Measurements from ENCODE around the gene CDX1. TPM values are rescaled to one million over a fixed set of nuclear protein-coding genes. Genes with fewer than 3 reads are reported as not detected.

CDX1 gene
- total RNA-seq = not detected

DNA sequence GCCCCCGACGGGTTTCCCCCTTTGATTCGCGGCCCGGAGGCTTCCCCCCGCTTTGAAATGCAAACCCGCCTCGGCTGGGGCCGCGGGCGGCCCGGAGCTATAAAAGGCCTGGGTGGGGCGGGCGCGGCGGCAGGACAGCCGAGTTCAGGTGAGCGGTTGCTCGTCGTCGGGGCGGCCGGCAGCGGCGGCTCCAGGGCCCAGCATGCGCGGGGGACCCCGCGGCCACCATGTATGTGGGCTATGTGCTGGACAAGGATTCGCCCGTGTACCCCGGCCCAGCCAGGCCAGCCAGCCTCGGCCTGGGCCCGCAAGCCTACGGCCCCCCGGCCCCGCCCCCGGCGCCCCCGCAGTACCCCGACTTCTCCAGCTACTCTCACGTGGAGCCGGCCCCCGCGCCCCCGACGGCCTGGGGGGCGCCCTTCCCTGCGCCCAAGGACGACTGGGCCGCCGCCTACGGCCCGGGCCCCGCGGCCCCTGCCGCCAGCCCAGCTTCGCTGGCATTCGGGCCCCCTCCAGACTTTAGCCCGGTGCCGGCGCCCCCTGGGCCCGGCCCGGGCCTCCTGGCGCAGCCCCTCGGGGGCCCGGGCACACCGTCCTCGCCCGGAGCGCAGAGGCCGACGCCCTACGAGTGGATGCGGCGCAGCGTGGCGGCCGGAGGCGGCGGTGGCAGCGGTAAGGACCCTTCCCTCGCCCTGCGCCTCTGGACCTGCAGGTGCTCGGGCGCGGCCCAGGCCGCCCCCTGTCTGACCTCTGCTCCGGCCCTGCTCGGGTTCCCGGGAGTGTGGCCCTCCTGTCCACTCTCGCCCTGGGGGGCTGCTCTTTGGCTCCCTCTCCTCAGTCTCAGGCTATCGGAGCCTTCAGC lies at the start of gene CDX1:
CDX1 (plus strand) TSS at position 129 of the 862 bp plus-strand sequence; CDS start at position 228, 99 bp downstream.
- Mint-ChIP-seq H3K36me3 (no peaks in the 10 kb centered on the region), H3K4me1 (peaks cover 2% of the 10 kb centered on the region), H3K27me3 (peaks cover 55% of the 10 kb centered on the region), H3K9me3 (no peaks in the 10 kb centered on the region), H3K4me3 (no peak within 1 kb of the TSS), H3K27ac (peak within 1 kb of the TSS; percentile 4)
- POLR2A ChIA-PET = no interaction called here
- ATAC-seq (ENCODE audit: low read depth) (no peak), DNase-seq (no peak)

GRCh38 chr5:150117945-150118560 lies 48.5 kb upstream of the CDX1 start:
- DNase-seq (no peak), ATAC-seq (ENCODE audit: low read depth) (no peak)
- H3K27me3 Mint-ChIP-seq = no peaks in the 10 kb centered on the region
- H3K9me3 Mint-ChIP-seq = no peaks in the 10 kb centered on the region
- H3K36me3 Mint-ChIP-seq = peaks cover 6% of the 10 kb centered on the region
- H3K27ac Mint-ChIP-seq = no peak overlapping the region
- POLR2A ChIA-PET = interaction anchor here (0.6 kb wide), 1 partner anchor 565 kb away, joined by 3 read pairs; no protein-coding TSS in a partner anchor
- H3K4me1 Mint-ChIP-seq = peaks cover 3% of the 10 kb centered on the region
- no peak overlapping the region for H3K4me3 Mint-ChIP-seq

DNA sequence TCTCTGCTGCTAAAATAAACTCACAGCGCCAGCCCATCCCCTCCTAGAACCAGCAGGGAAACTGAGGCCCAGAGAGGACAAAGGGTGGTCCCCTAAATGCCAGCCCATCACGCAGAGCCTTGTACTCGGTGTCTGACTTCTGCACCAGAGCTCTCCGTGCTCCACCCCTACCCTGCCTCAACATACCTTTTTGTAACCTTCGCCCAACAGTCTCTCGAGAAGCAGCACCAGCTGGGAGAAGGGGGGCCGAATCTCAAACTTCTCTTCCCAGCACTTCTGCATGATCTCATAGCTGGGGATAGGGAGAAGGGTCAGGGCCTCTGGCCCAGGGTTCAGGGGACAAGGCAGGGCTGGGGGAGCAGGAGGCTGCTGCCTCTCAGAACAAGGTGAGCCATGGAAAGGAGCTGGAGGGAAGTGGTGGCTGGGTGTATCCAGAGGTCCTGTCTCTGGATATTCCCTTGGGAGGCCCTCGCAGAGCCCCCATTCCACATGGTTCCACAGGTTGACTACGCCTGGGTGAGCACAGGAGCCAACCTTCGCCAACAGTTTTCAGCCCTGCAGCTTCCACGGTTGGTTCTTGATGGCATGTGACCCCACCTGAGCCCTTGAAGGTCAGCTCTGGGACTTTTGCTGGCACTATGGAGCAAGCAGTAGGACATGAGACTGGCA lies 47.9 kb upstream of the CDX1 start:
- DNase-seq = peak; percentile 19
- no peaks in the 10 kb centered on the region for H3K27me3 Mint-ChIP-seq
- H3K4me1 Mint-ChIP-seq = peaks cover 3% of the 10 kb centered on the region
- no peak overlapping the region for H3K27ac Mint-ChIP-seq
- H3K4me3 Mint-ChIP-seq = no peak overlapping the region
- POLR2A ChIA-PET = interaction anchor here (0.6 kb wide), 1 partner anchor 564 kb away, joined by 3 read pairs; no protein-coding TSS in a partner anchor
- no peaks in the 10 kb centered on the region for H3K9me3 Mint-ChIP-seq
- H3K36me3 Mint-ChIP-seq = peaks cover 6% of the 10 kb centered on the region
- ATAC-seq (ENCODE audit: low read depth) = no peak

DNA sequence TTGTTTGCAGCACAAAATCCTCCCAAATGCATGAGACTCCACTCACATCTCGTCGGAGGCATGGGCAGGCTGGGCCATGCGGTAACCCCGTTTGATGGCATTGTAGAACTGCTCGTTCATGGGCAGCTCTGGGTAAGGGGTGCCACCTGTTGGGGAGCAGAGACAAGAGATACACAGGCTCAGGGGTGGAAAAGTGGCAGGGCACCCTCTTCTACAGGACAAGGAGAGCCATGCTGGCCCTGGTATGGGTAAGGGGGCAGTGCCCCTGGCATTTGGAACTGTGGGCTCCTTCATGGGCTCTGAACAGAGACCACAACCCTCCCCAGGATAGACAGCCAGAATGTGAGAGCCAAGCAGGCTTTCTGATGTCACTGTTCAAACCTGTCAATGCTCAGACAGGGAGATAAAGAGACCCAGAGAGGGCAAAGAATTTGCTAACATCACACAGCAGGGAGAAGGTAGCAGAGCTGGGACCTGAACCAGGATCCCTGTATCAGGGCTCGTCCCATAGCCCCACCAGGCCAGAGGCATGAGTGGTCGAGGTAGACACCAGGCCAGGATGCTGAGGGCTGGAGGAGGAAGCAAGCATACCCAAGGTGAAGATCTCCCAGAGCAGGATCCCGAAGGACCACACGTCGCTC lies 47.0 kb upstream of the CDX1 start:
- H3K4me1 Mint-ChIP-seq = peaks cover 3% of the 10 kb centered on the region
- no peak for ATAC-seq (ENCODE audit: low read depth)

DNA sequence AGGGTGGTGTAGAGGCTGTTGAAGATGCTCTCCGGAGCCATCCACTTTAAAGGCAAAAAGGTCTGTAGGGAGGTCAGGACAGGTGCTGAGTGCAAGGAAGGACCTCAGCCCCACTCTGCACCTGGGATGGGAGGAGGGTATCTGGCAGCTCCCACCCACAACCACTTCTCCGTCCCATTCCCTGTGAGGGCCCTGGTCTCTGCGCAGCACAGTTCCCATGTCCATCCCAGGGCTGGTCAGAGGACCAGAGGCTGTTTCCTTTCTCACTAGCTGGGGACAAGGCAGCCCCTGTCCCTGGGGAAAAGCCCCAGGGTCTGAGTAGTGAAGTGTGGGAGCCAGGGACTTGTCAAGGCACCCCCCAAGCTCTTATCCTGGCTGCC lies 46.5 kb upstream of the CDX1 start:
- Mint-ChIP-seq H3K4me3 (no peak overlapping the region), H3K4me1 (peaks cover 3% of the 10 kb centered on the region), H3K9me3 (no peaks in the 10 kb centered on the region), H3K27me3 (no peaks in the 10 kb centered on the region), H3K27ac (no peak overlapping the region), H3K36me3 (peaks cover 6% of the 10 kb centered on the region)
- DNase-seq (peak; percentile 15), ATAC-seq (ENCODE audit: low read depth) (no peak)
- POLR2A ChIA-PET = no interaction called here

More for the DNA sequence above, 47.0 kb upstream of the CDX1 start:
- peak; percentile 20 for DNase-seq
- Mint-ChIP-seq H3K27me3 (no peaks in the 10 kb centered on the region), H3K4me3 (no peak overlapping the region), H3K27ac (no peak overlapping the region), H3K9me3 (no peaks in the 10 kb centered on the region), H3K36me3 (peaks cover 6% of the 10 kb centered on the region)
- POLR2A ChIA-PET = no interaction called here

DNA sequence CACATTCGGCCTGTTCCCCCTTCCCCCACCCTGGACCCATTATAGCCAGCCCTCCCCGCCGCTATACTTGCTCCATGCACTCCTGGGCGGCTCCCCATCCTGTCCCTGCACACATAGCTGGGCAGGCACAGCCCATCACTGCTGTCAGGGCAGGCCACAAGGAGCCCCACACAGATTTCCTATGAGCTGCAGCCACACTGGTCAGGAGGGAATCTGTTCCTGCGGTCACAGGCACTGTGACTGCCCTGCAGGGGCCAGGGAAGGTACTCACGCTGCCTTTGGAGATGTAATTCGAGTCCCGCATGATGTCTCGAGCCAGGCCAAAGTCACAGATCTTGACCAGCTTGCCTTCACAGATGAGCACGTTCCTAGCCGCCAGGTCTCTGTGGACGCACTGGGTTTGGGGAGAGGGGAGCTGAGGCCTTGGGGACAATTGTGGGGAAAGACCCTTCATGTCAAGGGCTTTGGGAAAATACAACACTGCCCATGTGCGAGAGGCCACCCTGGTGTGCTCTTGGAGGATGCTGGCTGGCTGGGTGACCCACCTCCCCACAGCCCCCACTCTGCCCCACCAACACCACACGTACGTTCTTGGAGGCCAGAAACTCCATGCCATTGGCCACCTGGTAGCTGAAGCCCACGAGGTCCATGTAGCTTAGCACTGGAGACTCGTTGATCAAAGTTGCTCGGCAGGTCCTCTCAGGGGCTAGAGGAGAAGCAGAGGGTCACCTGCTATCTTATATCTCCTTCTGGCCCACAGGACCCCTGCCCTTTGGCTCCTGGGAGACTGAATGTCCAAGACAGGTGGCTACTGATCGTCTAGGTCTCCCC lies 45.7 kb upstream of the CDX1 start:
- Mint-ChIP-seq H3K9me3 (no peaks in the 10 kb centered on the region), H3K27me3 (no peaks in the 10 kb centered on the region), H3K27ac (no peak overlapping the region), H3K4me3 (no peak overlapping the region), H3K4me1 (peaks cover 3% of the 10 kb centered on the region), H3K36me3 (peaks cover 6% of the 10 kb centered on the region)
- DNase-seq (peak; percentile 15), ATAC-seq (ENCODE audit: low read depth) (no peak)
- POLR2A ChIA-PET = no interaction called here

DNA sequence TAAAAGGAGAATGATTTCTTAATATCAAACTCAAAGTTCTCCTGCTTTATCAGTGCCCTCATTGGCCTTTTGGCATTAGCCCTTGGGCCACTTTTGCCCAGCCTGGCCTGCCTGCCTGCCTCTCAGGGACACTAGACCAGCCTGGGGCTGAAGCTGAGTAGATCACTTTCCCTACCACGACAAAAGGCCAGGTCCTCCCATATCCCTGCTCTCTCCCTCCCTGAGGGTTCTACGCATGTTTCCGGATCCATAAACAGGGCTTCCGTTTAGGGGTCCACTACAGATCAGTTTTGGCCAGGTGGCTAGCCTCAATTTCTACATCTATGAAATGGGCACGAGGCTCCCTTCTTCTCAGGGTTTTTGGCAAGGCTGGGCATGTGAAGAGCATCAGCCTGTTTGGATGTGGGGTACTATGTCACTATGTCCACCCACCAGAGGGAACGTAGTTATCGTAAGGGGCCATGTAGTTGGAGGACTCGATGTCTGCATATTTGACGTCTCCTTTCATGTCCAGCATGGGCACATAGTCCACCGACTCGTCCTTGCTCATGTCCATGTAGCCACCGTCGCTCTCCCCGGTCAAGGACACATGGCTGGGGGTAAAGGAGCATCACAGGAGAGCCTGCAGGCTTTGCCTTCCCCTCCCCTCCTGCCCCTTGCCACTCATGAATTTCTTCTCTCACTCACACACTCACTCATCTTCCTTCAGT lies 45.0 kb upstream of the CDX1 start:
- peak overlapping the region; percentile 49 for H3K27ac Mint-ChIP-seq
- H3K27me3 Mint-ChIP-seq = no peaks in the 10 kb centered on the region
- ATAC-seq (ENCODE audit: low read depth) (no peak), DNase-seq (no peak)
- H3K4me3 Mint-ChIP-seq = no peak overlapping the region
- no peaks in the 10 kb centered on the region for H3K9me3 Mint-ChIP-seq
- POLR2A ChIA-PET = no interaction called here
- H3K36me3 Mint-ChIP-seq = peaks cover 6% of the 10 kb centered on the region
- peaks cover 3% of the 10 kb centered on the region for H3K4me1 Mint-ChIP-seq

GRCh38 chr5:150122158-150122510 lies 44.4 kb upstream of the CDX1 start:
- peaks cover 6% of the 10 kb centered on the region for H3K36me3 Mint-ChIP-seq
- POLR2A ChIA-PET = no interaction called here
- H3K27ac Mint-ChIP-seq = peak overlapping the region; percentile 49
- H3K4me3 Mint-ChIP-seq = no peak overlapping the region
- ATAC-seq (ENCODE audit: low read depth) = peak; percentile 74
- H3K4me1 Mint-ChIP-seq = peaks cover 3% of the 10 kb centered on the region
- no peaks in the 10 kb centered on the region for H3K27me3 Mint-ChIP-seq
- H3K9me3 Mint-ChIP-seq = no peaks in the 10 kb centered on the region
- peak; percentile 44 for DNase-seq

DNA sequence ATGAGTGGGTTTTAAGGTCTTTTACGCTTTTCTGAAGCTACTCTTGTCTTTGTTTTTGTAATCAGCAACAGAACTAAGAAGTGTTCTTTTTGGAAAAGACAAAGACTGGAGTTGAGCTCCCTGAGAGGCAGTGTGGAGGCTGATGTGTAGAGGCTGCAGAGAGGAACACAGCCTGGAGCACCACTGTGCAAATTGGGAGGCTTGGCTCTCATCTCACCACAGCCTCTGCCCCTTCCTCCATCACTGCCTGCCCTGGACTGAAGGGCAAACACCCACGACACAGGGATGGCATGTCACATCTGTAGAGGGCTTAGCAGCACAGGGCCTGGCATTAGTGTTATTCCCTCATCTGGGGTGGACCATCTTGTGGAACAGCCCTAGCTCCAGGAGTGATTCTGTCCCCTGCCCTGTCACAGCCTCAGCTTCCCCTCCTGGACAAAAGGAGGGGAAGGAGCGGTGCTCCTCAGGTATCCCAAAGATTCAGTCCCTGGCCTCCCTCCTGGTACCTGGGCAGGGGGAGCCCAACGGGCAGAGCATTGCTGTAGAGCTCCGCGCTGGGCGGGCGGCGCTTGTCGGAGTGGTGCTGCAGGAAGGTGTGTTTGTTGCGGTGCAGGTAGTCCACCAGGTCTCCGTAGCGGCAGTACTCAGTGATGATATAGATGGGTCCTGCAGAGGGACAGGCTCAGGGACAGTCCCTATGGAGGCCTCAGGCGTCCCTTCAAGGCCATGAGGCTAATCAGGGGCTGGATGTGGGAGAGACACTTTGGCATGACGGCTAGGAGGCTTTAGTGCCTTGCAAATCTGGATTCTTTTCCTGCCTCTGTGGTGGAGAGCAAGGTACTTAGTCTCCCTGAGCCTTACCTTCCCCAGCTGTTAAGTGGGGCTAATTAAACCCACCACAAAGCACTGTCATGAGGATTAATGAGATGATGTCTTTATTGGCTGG lies 43.8 kb upstream of the CDX1 start:
- Mint-ChIP-seq H3K9me3 (no peaks in the 10 kb centered on the region), H3K27me3 (no peaks in the 10 kb centered on the region), H3K36me3 (peaks cover 8% of the 10 kb centered on the region), H3K4me1 (peaks cover 3% of the 10 kb centered on the region), H3K4me3 (no peak overlapping the region), H3K27ac (no peak overlapping the region)
- no peak for ATAC-seq (ENCODE audit: low read depth)
- DNase-seq = peak; percentile 24
- POLR2A ChIA-PET = no interaction called here

GRCh38 chr5:150123542-150123941 lies 43.0 kb upstream of the CDX1 start:
- peaks cover 11% of the 10 kb centered on the region for H3K36me3 Mint-ChIP-seq
- ATAC-seq (ENCODE audit: low read depth) (no peak), DNase-seq (no peak)
- POLR2A ChIA-PET = no interaction called here
- H3K9me3 Mint-ChIP-seq = no peaks in the 10 kb centered on the region
- no peak overlapping the region for H3K27ac Mint-ChIP-seq
- no peak overlapping the region for H3K4me3 Mint-ChIP-seq
- no peaks in the 10 kb centered on the region for H3K27me3 Mint-ChIP-seq
- H3K4me1 Mint-ChIP-seq = peaks cover 6% of the 10 kb centered on the region

GRCh38 chr5:150124111-150124557 lies 42.4 kb upstream of the CDX1 start:
- no peak overlapping the region for H3K27ac Mint-ChIP-seq
- peaks cover 8% of the 10 kb centered on the region for H3K4me1 Mint-ChIP-seq
- no peak overlapping the region for H3K4me3 Mint-ChIP-seq
- POLR2A ChIA-PET = no interaction called here
- no peaks in the 10 kb centered on the region for H3K27me3 Mint-ChIP-seq
- no peaks in the 10 kb centered on the region for H3K9me3 Mint-ChIP-seq
- peaks cover 13% of the 10 kb centered on the region for H3K36me3 Mint-ChIP-seq
- DNase-seq (no peak), ATAC-seq (ENCODE audit: low read depth) (no peak)

Measured in activated naive CD8-positive, alpha-beta T cell treated with anti-CD3 and anti-CD28 coated beads, Interleukin-2, amount 10 ng/mL, durations not matched to agents 7 days and 5 days (primary cell).